Transverse colon (tissue), 4 donors: ENCODE measurements around the gene TTC39A. TPM values are rescaled to one million over a fixed set of nuclear protein-coding genes. Genes with fewer than 3 reads are reported as not detected.

Experiments used
- DNase-seq: peaks from one replicate; pipeline ENCODE4 v3.0.0-alpha.2; 2019
- H3K27ac ChIP-seq, 4 donors: fragments of 200-600 bp; sonication (generic); 2 replicates each; pipeline ENCODE4 v1.5.1; 2016 to 2018; ENCODE audit warnings: inconsistent platforms in 4 of 4
- H3K27me3 ChIP-seq: fragments of 200-600 bp; sonication (generic); 2 replicates; pipeline ENCODE4 v1.5.1; 2017; ENCODE audit warnings: inconsistent platforms
- H3K36me3 ChIP-seq, 4 donors: fragments of 200-600 bp; sonication (generic); 2 replicates each; pipeline ENCODE4 v1.5.1; 2017 to 2019; ENCODE audit warnings: inconsistent platforms in 4 of 4
- H3K4me1 ChIP-seq, 4 donors: fragments of 200-600 bp; sonication (generic); 2 replicates each; pipeline ENCODE4 v1.5.1; 2017 to 2020; ENCODE audit warnings: inconsistent platforms in 4 of 4
- H3K4me3 ChIP-seq, 4 donors: fragments of 200-600 bp; sonication (generic); 1 replicate in 1 of 4; 2 replicates in 3 of 4; pipeline versions ENCODE4 v1.5.1 to v1.6.1; 2017 to 2019; ENCODE audit warnings: inconsistent platforms in 4 of 4
- H3K9me3 ChIP-seq, 2 donors: fragments of 200-600 bp; sonication (generic); 2 replicates each; pipeline ENCODE4 v1.5.1; 2017 to 2019; ENCODE audit warnings: inconsistent platforms in 2 of 2
- CTCF ChIP-seq, 5 experiments: fragments of 200-600 bp in 3 of 5; fragments of 450-650 bp in 2 of 5; sonication (generic) in 3 of 5; IDR thresholded peaks; 1 replicate in 2 of 5; 2 replicates in 3 of 5; pipeline ENCODE4 v1.5.1; 2016 to 2017; ENCODE audit warnings: antibody characterized with exemption in 5 of 5, inconsistent platforms in 3 of 5, mild to moderate bottlenecking in 2 of 5, moderate library complexity in 1 of 5
- EP300 ChIP-seq: sonication (generic); formaldehyde crosslinking; IDR thresholded peaks from one replicate; pipeline ENCODE4 v1.6.1; 2017; ENCODE audit warnings: antibody characterized with exemption, low read depth
- POLR2A ChIP-seq: fragments of 450-650 bp; IDR thresholded peaks from one replicate; pipeline ENCODE4 v1.6.1; 2016; ENCODE audit warnings: antibody characterized with exemption, mild to moderate bottlenecking, moderate library complexity
- POLR2AphosphoS5 ChIP-seq, 3 donors: sonication (generic); formaldehyde crosslinking; IDR thresholded peaks; one replicate each; pipeline ENCODE4 v1.6.1; 2016; ENCODE audit warnings: antibody characterized with exemption in 3 of 3
- WGBS, 2 donors: methylation state at CpG; one replicate each; pipeline ENCODE4 v1.1.5; 2018; ENCODE audit warnings: low coverage in 1 of 2; 5-methylcytosine and 5-hydroxymethylcytosine counted together
- in situ Hi-C, 4 donors: fragments of 200-750 bp; cut with MboI; loops; one replicate each; pipeline versions ENCODE4 v1.15.0 to v1.15.1; 2017; ENCODE audit warnings: low sequenced_read_pairs in 3 of 4, low pct_ligation_motif_present in 1 of 4, low pct_unique_long_range_greater_than_20kb in 1 of 4
- intact Hi-C: fragments of 100-400 bp; cut with DNase I; formaldehyde crosslinking; loops from one replicate; pipeline ENCODE4 v1.15.1; 2023; ENCODE audit warnings: low total_unique reads
- total RNA-seq, 4 donors: library from RNA; depleted of rRNA; stranded (reverse); fragments of >200 nt; gene quantifications; one replicate each; pipeline ENCODE4 v1.1.0, GENCODE V29; 2016

TTC39A gene
- total RNA-seq, 4 donors from 2014 or later: 41.8 to 96.1 (median 73.0) TPM

- intact Hi-C loops: no loop called here
- TF ChIP-seq EP300: no peak
- Histone ChIP-seq H3K4me1 (peaks cover 0 to 33% (median 6%) of the 10 kb centered on the region in 4 donors), H3K36me3 (no peaks in the 10 kb centered on the region), H3K27me3 (no peaks in the 10 kb centered on the region), H3K9me3 (no peaks in the 10 kb centered on the region), H3K4me3 (no peak overlapping the region), H3K27ac (no peak overlapping the region)
- DNase-seq: no peak
- in situ Hi-C loops: no loop called here
- WGBS, 2 donors: 95 to 100% methylated on average over 1 of the region's 1 CpG
Measured at GRCh38 chr1:51249445-51249844, 80.9 kb downstream of the TTC39A start.

GRCh38 chr1:51247499-51247898 lies 82.9 kb downstream of the TTC39A start:
- Histone ChIP-seq H3K36me3 (no peaks in the 10 kb centered on the region), H3K9me3 (no peaks in the 10 kb centered on the region), H3K27ac (no peak overlapping the region), H3K4me1 (peaks cover 0 to 35% (median 13%) of the 10 kb centered on the region in 4 donors), H3K27me3 (no peaks in the 10 kb centered on the region), H3K4me3 (no peak overlapping the region)
- 40 to 59% methylated on average over 1 of the region's 1 CpG for WGBS, 2 donors
- intact Hi-C loops: no loop called here
- in situ Hi-C loops: no loop called here
- no peak for DNase-seq
- TF ChIP-seq POLR2A (no peak), POLR2AphosphoS5 (IDR thresholded peaks at IDR 0.05) (no peak), CTCF (IDR thresholded peaks at IDR 0.05) (no peak), EP300 (no peak)

GRCh38 chr1:51247022-51247421 lies 83.3 kb downstream of the TTC39A start:
- H3K27me3 ChIP-seq: no peaks in the 10 kb centered on the region
- no peak overlapping the region for H3K27ac ChIP-seq
- peaks cover 0 to 39% (median 13%) of the 10 kb centered on the region in 4 donors for H3K4me1 ChIP-seq
- H3K9me3 ChIP-seq: no peaks in the 10 kb centered on the region
- DNase-seq: no peak
- 76 to 93% methylated on average over 2 of the region's 2 CpGs for WGBS, 2 donors
- intact Hi-C loops: no loop called here
- H3K36me3 ChIP-seq: no peaks in the 10 kb centered on the region
- H3K4me3 ChIP-seq: no peak overlapping the region
- in situ Hi-C loops: no loop called here
- TF ChIP-seq POLR2AphosphoS5 (IDR thresholded peaks at IDR 0.05) (no peak), POLR2A (no peak), CTCF (IDR thresholded peaks at IDR 0.05) (no peak), EP300 (no peak)

GRCh38 chr1:51242546-51242945 lies 87.8 kb downstream of the TTC39A start:
- H3K4me1 ChIP-seq: peaks cover 19 to 67% (median 51%) of the 10 kb centered on the region in 4 donors

More at GRCh38 chr1:51242546-51242945, 87.8 kb downstream of the TTC39A start:
- no peaks in the 10 kb centered on the region for H3K27me3 ChIP-seq
- H3K4me3 ChIP-seq: no peak overlapping the region
- no peaks in the 10 kb centered on the region for H3K9me3 ChIP-seq
- no peaks in the 10 kb centered on the region for H3K36me3 ChIP-seq
- DNase-seq: no peak
- intact Hi-C loops (no loop called here), in situ Hi-C loops (no loop called here)
- TF ChIP-seq POLR2AphosphoS5 (IDR thresholded peaks at IDR 0.05) (no peak), EP300 (no peak), POLR2A (no peak), CTCF (IDR thresholded peaks at IDR 0.05) (no peak)
- WGBS, 2 donors: 86 to 89% methylated on average over 3 to 4 of the region's 4 CpGs
- H3K27ac ChIP-seq: no peak overlapping the region
